GM12864 (cell line): ENCODE data around the gene OMG.
A peak's percentile ranks its signal among the peaks of the same experiment; 100 is the strongest.

Source experiments
- DNase-seq: peaks from one replicate; pipeline ENCODE4 v3.0.0-alpha.2; 2011; ENCODE audit warnings: low read depth
- H3K4me3 ChIP-seq: 2 replicates; pipeline ENCODE4 v1.5.1; 2011; ENCODE audit warnings: mild to moderate bottlenecking, low read depth, low read length, control low read depth
- CTCF ChIP-seq: IDR thresholded peaks from 2 replicates; pipeline ENCODE4 v1.5.1; 2011; ENCODE audit warnings: low read depth, mild to moderate bottlenecking, moderate library complexity, low read length, control low read depth, inconsistent platforms; ENCODE audit errors: missing control alignments

OMG gene

DNA sequence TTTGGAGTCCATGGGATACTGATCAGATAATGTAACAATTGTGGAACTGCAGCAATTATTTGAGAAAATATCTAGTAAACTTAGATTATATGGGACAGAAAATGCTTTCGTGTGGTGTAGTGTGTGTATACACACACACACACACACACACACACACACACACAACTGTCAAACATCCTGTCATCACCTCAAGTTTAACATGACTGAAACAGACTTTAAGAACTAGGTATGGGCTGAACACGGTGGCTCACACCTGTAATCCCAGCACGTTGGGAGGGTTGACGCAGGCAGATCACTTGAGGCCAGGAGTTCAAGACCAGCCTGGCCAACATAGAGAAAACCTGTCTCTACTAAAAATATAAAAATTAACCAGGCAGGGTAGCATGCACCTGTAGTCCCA lies 24.9 kb upstream of the OMG start:
- DNase-seq, result no peak
- H3K4me3 ChIP-seq, result no peak overlapping the region; the same call in 1 of the 2 replicates
- TF ChIP-seq CTCF, result no peak

- H3K4me3 ChIP-seq, result peak within 1 kb of the TSS; percentile 66
- TF ChIP-seq CTCF, result no peak
- DNase-seq, result peak; percentile 84
Observed at GRCh38 chr17:31321481-31321880, 24.4 kb upstream of the OMG start, which contains the start of gene EVI2A. Gene EVI2A, minus strand, starts transcription at chr17:31321622. Its CDS starts 2,609 bp downstream, at chr17:31319013.

DNA sequence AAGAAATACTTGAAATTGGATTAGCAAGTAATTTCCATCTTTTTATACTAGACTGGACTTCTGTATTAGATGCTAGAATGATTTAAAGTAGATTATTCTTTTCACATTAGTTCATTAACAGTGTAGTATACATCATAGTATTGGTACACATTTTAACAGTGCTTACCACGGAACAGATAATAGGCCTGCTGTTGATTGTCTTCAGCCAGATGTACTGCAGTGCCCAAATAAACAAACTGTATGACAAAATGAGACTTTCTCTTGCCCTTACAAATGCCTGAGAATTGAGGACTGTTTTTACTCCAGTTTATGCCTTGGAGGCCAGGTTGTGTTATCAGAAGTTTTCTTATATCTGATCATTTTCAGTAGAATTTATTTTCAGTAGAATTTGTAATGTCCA lies 23.8 kb upstream of the OMG start:
- peak overlapping the region; percentile 66 for H3K4me3 ChIP-seq
- TF ChIP-seq CTCF, result no peak
- DNase-seq, result no peak

DNA sequence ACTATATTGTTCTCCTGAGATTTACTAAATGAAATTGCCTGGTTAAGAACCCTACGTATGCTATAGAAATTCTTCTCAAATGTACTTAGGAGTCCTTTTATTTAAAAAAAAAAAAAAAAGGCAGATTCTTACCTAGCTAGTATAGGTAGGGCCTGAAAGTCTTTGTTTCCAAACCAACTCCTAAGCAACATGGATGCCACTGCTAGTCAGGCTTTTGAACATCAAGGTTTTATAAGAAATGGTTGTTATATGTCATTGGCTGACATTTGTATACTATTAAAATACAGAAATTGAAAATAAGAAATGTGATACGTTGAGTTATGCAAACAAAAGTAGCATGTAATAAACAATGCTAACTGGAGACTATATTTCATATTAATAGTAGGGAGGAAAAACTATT lies 23.2 kb upstream of the OMG start:
- H3K4me3 ChIP-seq, result peak overlapping the region; percentile 66; the same call in 1 of the 2 replicates
- TF ChIP-seq CTCF, result no peak
- no peak for DNase-seq

GRCh38 chr17:31318851-31319661 lies 22.0 kb upstream of the OMG start:
- peak; percentile 85 for DNase-seq
- H3K4me3 ChIP-seq, result peak overlapping the region; percentile 66
- TF ChIP-seq CTCF, result no peak

GRCh38 chr17:31318298-31318801 lies 21.3 kb upstream of the OMG start:
- TF ChIP-seq CTCF, result no peak
- H3K4me3 ChIP-seq, result peak overlapping the region; percentile 42
- DNase-seq, result peak; percentile 73

GRCh38 chr17:31314782-31315100 lies 17.7 kb upstream of the OMG start:
- H3K4me3 ChIP-seq, result no peak overlapping the region
- no peak for DNase-seq
- TF ChIP-seq CTCF, result no peak
